ENCODE data around the gene SDS. TPM values are rescaled to one million over a fixed set of nuclear protein-coding genes. Genes with fewer than 3 reads are reported as not detected.

Gene SDS
- polyA plus RNA-seq, 1 donor from 2014 or later, result not detected

DNA sequence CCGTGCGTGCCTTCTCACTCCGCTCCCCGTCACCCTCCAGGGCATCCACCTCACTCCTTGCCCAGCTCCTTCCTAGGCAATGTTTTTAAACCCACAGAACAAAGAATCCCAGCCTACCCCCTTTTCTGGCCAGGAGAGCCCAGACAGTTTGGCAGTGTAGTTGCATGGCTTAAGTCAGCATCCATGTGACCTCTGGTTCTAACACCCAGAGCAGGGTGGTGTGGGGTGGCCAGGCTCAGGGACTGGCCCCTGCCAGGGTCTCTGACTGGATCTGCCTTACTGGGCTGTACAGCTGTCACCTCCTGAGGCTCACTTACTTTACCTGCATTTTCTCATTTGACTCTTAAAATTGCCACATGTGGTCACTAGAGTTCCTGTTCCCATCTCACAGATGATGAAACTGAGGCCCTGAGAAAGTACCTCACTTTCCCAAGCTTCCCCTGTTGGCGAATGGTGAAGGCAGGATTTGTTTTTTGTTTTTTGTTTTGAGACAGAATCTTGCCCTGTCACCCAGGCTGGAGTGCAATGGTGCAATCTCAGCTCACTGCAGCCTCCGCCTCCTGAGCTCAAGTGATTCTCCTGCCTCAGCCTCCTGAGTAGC is 18.3 kb downstream of the SDS start:
- Mint-ChIP-seq H3K4me1 (no peaks in the 10 kb centered on the region), H3K36me3 (peaks cover 3% of the 10 kb centered on the region), H3K27ac (no peak overlapping the region), H3K9me3 (no peaks in the 10 kb centered on the region), H3K27me3 (no peaks in the 10 kb centered on the region), H3K4me3 (no peak overlapping the region)

DNA sequence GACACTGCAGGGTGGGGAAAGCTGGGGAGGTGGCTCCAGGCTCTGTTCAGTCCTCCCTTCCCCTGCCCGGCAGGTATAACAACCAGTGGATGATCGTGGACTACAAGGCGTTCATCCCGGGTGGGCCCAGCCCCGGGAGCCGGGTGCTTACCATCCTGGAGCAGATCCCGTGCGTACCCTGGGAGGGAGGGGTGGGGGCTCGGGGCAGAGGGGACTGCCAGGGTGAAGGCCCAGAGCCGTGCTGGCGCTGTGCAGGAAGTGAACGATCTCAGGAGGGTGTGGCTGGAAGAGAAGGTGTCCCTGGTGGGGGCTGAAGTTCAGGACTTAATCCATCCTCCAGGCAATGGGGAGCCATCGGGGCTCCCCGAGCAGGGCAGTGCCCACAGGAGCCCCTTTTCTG is 18.9 kb downstream of the SDS start:
- Mint-ChIP-seq H3K27me3 (no peaks in the 10 kb centered on the region), H3K4me3 (no peak overlapping the region), H3K9me3 (no peaks in the 10 kb centered on the region), H3K4me1 (no peaks in the 10 kb centered on the region), H3K27ac (peak overlapping the region in 1 of 3 donors; percentile 53), H3K36me3 (peaks cover 3% of the 10 kb centered on the region)

DNA sequence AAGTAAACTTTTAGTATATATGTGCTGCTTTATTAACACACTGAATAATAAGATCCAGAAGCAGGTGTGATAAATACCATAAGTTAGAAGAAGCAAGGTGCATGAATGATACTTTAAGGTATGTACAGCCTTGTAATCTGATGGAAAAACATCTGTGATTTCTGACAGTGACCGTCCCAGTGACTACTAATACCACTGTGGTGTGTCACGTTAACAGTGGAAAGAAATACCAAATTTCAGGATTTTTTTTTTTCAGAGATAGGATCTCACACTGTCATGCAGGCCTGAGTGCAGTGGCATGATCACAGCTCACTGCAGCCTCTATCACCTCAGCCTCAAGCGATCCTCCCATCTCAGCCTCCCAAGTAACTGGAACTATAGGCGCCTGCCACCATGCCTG is 21.5 kb downstream of the SDS start:
- Mint-ChIP-seq H3K4me1 (no peaks in the 10 kb centered on the region), H3K4me3 (no peak overlapping the region), H3K9me3 (no peaks in the 10 kb centered on the region), H3K36me3 (peaks cover 3% of the 10 kb centered on the region), H3K27me3 (no peaks in the 10 kb centered on the region), H3K27ac (no peak overlapping the region)

DNA sequence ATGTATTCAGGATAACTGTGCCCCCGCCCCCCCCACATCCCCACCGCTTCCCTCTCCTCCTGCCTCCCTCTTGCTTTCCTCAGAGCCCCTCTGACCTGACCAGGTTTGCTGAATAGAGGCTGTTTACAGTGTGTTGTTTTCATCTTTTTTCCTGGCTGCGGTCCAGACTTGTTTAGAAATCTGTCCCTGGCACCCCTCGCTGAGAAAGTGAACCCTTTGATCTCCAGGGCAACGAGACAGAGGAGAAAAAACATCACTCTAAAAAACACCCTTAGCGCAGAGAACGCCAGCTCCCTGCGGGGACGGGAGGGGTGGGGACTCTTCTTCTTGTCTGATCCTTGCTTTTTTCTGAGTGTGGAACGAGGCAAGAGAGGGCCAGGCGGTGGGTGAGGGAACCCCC is 22.5 kb downstream of the SDS start:
- Mint-ChIP-seq H3K4me1 (no peaks in the 10 kb centered on the region), H3K27me3 (no peaks in the 10 kb centered on the region), H3K27ac (peak overlapping the region in 1 of 3 donors; percentile 73), H3K9me3 (no peaks in the 10 kb centered on the region), H3K36me3 (peaks cover 6% of the 10 kb centered on the region), H3K4me3 (no peak overlapping the region)

DNA sequence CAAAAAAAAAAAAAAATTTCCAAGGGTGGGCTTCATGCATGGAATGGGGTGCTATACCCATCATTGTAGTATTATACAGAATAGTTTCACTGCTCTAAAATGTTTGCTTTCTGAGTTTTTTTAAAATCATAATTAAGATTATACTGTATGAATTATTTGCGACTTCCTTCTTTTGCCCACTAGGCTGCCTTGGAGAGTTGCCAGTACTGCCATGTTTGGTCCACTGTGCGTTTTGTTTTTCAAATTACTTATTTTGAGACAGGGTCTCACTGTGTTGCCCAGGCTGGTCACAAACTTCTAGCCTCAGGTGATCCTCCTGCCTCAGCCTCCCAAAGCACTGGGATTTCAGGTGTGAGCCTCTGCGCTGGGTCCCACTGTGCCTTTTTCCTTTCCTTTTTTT is 25.4 kb downstream of the SDS start:
- Mint-ChIP-seq H3K9me3 (no peaks in the 10 kb centered on the region), H3K4me3 (no peak overlapping the region), H3K27me3 (no peaks in the 10 kb centered on the region), H3K36me3 (peaks cover 9% of the 10 kb centered on the region), H3K27ac (no peak overlapping the region), H3K4me1 (no peaks in the 10 kb centered on the region)

DNA sequence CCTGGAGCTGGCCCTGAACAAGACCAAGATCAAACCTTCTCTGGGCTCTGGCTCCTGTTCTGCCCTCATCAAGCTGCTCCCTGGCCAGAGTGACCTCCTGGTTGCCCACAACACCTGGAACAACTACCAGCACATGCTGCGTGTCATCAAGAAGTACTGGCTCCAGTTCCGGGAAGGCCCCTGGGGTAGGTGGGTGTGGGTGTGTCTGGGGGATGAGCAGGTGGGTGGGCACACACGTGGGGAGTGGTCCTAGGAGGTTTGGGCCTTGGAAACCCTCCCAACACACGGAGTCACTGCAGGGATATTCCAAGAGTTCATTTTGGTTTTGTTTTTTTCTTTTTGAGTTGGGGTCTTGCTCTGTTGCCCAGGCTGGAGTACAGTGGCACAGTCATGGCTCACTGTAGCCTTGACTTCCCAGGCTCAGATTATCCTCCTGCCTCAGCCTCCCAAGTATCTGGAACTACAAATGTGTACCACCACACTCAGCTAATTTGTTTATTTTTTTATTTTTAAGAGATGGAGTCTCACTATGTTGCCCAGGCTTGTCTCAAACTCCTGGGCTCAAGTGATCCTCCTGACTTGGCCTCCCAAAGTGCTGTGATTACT is 28.8 kb downstream of the SDS start:
- Mint-ChIP-seq H3K9me3 (no peaks in the 10 kb centered on the region), H3K36me3 (peaks cover 9% of the 10 kb centered on the region), H3K27ac (no peak overlapping the region), H3K27me3 (no peaks in the 10 kb centered on the region), H3K4me3 (no peak overlapping the region), H3K4me1 (peaks cover 0 to 9% (median 7%) of the 10 kb centered on the region in 3 donors)

DNA sequence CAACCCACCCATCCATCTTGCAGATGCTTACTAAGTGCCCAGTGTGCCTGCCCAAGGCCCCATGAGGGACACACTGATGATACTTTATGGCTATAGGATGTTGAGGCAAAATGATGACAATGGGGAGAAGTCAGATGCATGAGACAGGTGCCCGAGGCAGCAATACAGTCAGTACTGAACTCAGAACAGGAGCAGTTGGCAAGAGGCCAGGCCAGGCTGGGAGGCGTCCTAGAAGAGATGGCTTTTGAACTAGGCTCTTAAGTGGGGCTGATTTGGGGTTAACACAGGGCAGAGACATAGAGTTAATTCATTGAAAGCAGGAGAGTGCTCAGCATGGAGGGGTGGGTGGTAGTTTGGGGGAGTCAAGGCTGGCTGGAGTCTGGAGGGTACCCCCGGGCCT is 29.7 kb downstream of the SDS start:
- Mint-ChIP-seq H3K36me3 (peaks cover 10% of the 10 kb centered on the region), H3K4me3 (no peak overlapping the region), H3K9me3 (no peaks in the 10 kb centered on the region), H3K27ac (peak overlapping the region in 1 of 3 donors; percentile 58), H3K27me3 (no peaks in the 10 kb centered on the region), H3K4me1 (peaks cover 0 to 9% (median 7%) of the 10 kb centered on the region in 3 donors)

DNA sequence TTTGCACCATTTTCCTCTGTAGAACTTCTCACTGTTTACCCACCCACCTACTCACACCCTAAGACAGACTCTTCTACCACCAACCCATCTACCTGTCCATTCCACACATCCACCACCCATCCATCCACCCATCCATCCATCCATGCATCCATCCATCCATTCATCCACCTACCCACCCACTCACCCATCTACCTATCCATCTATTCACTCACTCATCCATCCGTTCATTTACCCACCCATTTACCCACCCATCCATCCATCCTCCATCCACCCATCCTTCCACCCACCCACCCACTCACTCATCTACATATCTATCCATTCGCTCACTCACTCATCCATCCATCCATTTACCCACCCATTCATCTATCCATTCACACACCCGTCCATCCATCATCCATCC is 30.2 kb downstream of the SDS start:
- no peak overlapping the region for H3K4me3 Mint-ChIP-seq
- H3K27ac Mint-ChIP-seq, result no peak overlapping the region
- no peaks in the 10 kb centered on the region for H3K9me3 Mint-ChIP-seq
- no peaks in the 10 kb centered on the region for H3K27me3 Mint-ChIP-seq
- H3K36me3 Mint-ChIP-seq, result peaks cover 10% of the 10 kb centered on the region
- peaks cover 0 to 9% (median 7%) of the 10 kb centered on the region in 3 donors for H3K4me1 Mint-ChIP-seq

DNA sequence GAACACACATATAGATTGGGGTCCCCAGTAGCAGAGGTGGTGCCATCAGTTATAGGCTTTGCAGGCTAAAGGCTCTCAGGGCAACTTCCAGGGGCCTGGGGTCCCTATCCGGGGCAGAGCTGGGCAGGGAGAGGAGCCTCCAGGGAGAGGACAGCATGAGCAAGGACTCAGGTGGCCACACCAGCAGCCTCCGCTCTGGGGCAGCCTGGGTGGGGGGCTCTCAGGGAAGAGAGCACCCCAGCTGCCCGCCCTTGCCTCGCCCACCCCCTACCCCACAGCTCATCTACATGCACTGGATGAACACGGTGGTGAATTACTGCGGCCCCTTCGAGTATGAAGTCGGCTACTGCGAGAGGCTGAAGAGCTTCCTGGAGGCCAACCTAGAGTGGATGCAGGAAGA is 31.3 kb downstream of the SDS start:
- no peaks in the 10 kb centered on the region for H3K27me3 Mint-ChIP-seq
- H3K36me3 Mint-ChIP-seq, result peaks cover 10% of the 10 kb centered on the region
- no peak overlapping the region for H3K27ac Mint-ChIP-seq
- H3K4me1 Mint-ChIP-seq, result peaks cover 0 to 9% (median 7%) of the 10 kb centered on the region in 3 donors
- no peak overlapping the region for H3K4me3 Mint-ChIP-seq
- no peaks in the 10 kb centered on the region for H3K9me3 Mint-ChIP-seq

DNA sequence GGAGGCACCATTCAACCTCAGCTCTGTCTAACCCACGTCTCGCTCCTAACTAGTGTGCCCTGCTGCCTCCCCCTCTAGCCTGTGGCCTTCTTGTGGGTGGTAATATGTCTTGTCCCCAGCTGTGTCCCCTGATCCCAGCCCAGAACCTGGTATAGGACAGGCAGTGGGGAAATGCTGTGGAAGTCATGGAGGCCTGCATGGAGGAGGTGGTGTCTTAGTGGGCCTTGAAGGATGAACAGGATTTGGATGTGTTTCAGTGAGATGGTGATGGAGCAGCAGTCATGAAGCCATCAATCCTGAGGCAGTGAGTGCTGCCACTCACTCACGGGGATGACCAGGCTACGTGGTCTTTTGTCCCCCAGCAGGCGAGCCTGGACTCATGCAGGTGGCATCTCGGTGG is 31.9 kb downstream of the SDS start:
- Mint-ChIP-seq H3K36me3 (peaks cover 7% of the 10 kb centered on the region), H3K4me1 (peaks cover 0 to 9% (median 7%) of the 10 kb centered on the region in 3 donors), H3K27me3 (no peaks in the 10 kb centered on the region), H3K9me3 (no peaks in the 10 kb centered on the region), H3K4me3 (peak overlapping the region in 1 of 4 donors; percentile 61), H3K27ac (no peak overlapping the region)

DNA sequence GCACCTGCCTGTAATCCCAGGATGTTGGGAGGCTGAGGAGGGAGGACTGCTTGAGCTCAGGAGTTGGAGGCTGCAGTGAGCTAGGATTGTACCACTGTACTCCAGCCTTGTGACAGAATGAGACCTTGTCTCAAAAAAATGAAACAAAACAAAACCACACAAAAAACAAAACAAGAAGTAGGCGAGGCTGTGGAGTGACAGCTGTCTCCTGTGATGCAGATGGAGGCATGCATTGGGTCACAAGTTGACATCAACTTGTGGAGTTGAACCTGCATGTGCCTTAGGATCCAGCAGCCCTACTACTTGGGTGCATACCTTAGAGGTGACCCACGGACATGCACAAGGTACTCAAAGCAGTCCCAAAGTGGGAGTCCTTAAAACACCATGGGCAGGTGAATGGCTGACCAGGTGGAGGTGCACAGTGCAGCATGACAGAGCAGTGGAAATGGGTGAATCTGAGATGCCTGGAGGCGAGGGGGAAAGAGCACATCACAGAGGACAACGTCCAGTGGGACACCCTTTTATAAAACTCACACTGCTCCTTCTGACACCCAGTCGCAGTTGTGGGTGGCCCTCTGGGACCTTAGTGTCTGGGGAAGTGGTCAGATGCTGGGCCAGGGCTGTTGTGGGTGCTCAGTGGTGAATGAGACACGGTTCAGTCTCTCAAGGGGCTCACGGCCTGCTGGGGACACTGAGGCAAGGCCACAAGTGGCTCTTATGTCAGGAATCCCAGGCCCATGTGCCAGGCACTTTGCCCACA is 32.6 kb downstream of the SDS start:
- no peaks in the 10 kb centered on the region for H3K27me3 Mint-ChIP-seq
- no peak overlapping the region for H3K27ac Mint-ChIP-seq
- H3K36me3 Mint-ChIP-seq, result peaks cover 8% of the 10 kb centered on the region
- H3K9me3 Mint-ChIP-seq, result no peaks in the 10 kb centered on the region
- peaks cover 0 to 9% (median 8%) of the 10 kb centered on the region in 3 donors for H3K4me1 Mint-ChIP-seq
- peak overlapping the region in 1 of 4 donors; percentile 5 for H3K4me3 Mint-ChIP-seq

DNA sequence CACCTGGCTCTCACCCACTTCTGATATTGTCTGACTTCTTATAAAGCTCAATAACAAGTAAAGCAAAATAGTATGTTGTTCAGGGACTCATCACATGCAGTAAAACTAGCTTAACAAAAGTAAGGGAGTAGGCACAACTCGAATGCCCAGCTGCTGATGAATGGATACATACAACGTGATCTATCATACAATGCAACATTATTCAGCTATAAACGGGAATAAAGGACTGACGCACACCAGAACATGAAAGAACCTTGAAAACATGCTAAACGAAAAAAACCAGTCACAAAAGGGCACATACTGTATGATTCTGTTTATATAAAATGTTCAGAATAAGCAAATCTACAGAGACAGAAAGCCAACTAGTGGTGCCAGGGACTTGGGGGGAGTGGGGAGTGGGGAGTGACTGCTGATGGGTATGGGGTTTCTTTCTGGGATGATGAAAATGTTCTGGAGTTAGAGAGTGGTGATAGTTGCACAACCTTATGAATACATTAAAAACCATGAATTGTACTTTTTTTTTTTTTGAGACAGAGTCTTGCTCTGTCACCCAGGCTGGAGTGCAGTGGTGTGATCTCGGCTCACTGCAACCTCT is 34.2 kb downstream of the SDS start:
- Mint-ChIP-seq H3K4me1 (peaks cover 0 to 12% (median 8%) of the 10 kb centered on the region in 3 donors), H3K4me3 (no peak overlapping the region), H3K9me3 (no peaks in the 10 kb centered on the region), H3K27ac (peak overlapping the region in 1 of 3 donors; percentile 62), H3K27me3 (no peaks in the 10 kb centered on the region), H3K36me3 (peaks cover 13% of the 10 kb centered on the region)

DNA sequence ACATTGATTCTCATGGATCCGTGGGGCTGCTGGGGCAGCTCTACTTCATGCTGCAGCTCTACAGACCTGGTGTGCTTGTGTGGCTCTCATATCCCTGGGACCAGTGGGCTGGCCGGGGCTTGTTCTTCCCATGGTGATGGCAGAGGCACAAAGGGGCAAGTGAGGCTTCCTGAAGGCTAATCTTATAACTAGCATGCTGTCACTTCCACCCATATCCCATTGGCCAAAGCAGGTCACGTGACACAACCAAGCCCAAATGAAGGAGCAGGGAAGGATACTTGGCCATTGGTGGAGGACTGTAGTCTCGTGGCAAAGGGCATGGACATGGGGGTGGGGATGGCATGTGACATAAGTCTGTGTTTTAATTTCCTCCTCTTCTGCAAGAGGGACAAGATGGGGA is 35.4 kb downstream of the SDS start:
- Mint-ChIP-seq H3K27ac (no peak overlapping the region), H3K4me3 (no peak overlapping the region), H3K4me1 (peaks cover 0 to 13% (median 8%) of the 10 kb centered on the region in 3 donors), H3K36me3 (peaks cover 11% of the 10 kb centered on the region), H3K27me3 (no peaks in the 10 kb centered on the region), H3K9me3 (no peaks in the 10 kb centered on the region)

DNA sequence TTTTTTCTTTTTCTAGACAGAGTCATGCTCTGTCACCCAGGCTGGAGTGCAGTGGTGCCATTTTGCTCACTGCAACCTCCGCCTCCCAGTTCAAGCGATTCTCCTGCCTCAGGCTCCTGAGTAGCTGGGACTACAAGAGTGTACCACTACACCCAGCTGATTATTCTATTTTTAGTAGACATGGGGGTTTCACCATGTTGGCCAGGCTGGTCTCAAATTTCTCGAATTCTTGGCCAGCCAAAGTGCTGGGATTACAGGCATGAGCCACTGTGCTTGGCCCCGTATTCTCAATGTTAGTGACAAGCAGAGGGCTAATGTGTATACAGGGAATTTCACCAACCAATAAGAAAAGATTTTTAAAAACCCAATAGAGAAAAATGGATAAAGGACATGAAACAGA is 36.9 kb downstream of the SDS start:
- H3K4me3 Mint-ChIP-seq, result no peak overlapping the region
- H3K9me3 Mint-ChIP-seq, result no peaks in the 10 kb centered on the region
- no peaks in the 10 kb centered on the region for H3K27me3 Mint-ChIP-seq

DNA sequence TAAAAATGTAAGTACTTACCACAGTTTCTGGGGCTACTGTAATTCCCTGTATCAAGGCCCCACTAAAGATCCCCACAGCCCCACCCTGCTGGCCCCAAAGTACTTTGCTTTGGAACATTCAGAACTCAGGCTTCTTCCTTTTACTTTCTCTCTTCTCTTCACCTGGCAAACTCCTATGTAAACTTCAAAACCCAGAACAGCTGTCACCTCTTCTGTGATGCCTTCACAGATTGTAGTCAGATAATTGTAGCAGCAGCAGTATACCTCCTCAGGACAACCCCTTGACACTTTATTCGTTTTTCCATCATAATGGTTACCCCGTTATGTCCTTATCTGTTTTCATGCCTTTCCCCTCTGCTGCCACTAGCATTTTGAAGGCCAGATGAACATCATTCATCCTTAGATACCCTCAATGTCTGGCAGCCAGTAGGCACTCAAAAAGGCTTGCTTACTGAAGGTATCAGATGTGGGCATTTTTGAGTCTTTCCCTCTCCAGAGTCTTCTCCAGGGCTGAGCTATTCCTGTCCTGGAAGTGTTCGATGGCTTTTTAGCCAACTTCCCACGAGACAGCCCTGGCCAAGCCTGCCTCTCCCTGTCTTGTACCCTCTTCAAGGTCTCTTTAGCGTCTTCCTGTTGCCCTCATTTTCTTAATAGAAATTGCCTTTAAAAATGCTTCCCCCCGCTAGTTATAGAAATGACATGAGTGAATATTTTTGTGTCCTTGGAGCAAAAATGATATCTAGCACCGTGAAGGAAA is 37.9 kb downstream of the SDS start:
- Mint-ChIP-seq H3K36me3 (peaks cover 8% of the 10 kb centered on the region), H3K4me1 (peaks cover 0 to 11% (median 10%) of the 10 kb centered on the region in 3 donors), H3K27ac (peak overlapping the region in 1 of 3 donors; percentile 34), H3K27me3 (no peaks in the 10 kb centered on the region), H3K9me3 (no peaks in the 10 kb centered on the region), H3K4me3 (no peak overlapping the region)

More for the DNA sequence above, 36.9 kb downstream of the SDS start:
- Mint-ChIP-seq H3K4me1 (peaks cover 0 to 14% (median 10%) of the 10 kb centered on the region in 3 donors), H3K27ac (no peak overlapping the region), H3K36me3 (peaks cover 8% of the 10 kb centered on the region)
